PC-9 (cell line): ENCODE data around the gene SLAMF6. TPM values are rescaled to one million over a fixed set of nuclear protein-coding genes. Genes with fewer than 3 reads are reported as not detected.

ENCODE experiments used
- BruUV-seq: library from RNA; stranded (reverse); fragments of 400-500 nt; replicated peaks from 2 replicates; lab custom pipeline; 2021; lab: Mats Ljungman, UMichigan
- CTCF ChIA-PET: fragments of 300-600 bp; sonication (Branson Sonifier 250); formaldehyde crosslinking; loops from one replicate; lab custom pipeline; 2022; ENCODE audit warnings: antibody characterized with exemption; lab: Charles Lee
- POLR2A ChIA-PET: fragments of 300-600 bp; sonication (Branson Sonifier 250); formaldehyde crosslinking; loops from one replicate; lab custom pipeline; 2022; ENCODE audit warnings: antibody characterized with exemption; ENCODE audit not compliant: unreplicated experiment; lab: Charles Lee
- DNase-seq, 2 experiments: peaks; one replicate each; pipeline versions ENCODE4 v3.0.0 to v3.0.0-alpha.2; 2015 to 2022; ENCODE audit warnings: mixed read lengths in 1 of 2
- H2AFZ ChIP-seq: fragments of 200-600 bp; sonication (generic); 2 replicates; pipeline ENCODE4 v1.8.1; 2017; ENCODE audit warnings: antibody characterized with exemption
- H3F3A ChIP-seq: fragments of 200-600 bp; sonication (generic); 2 replicates; pipeline ENCODE4 v1.8.1; 2017; ENCODE audit warnings: antibody characterized with exemption, mild to moderate bottlenecking, low read depth; ENCODE audit not compliant: insufficient read depth
- H3K27ac ChIP-seq: fragments of 200-600 bp; sonication (generic); 2 replicates; pipeline ENCODE4 v1.6.1; 2016; ENCODE audit warnings: mixed run types
- H3K27me3 ChIP-seq: fragments of 200-600 bp; sonication (generic); 2 replicates; pipeline ENCODE4 v1.6.1; 2016; ENCODE audit warnings: low read depth, mixed run types; ENCODE audit not compliant: insufficient read depth
- H3K36me3 ChIP-seq: fragments of 200-600 bp; sonication (generic); 2 replicates; pipeline ENCODE4 v1.6.1; 2016; ENCODE audit warnings: low read depth, mixed run types
- H3K4me1 ChIP-seq: fragments of 200-600 bp; sonication (generic); replicated peaks from 2 replicates; pipeline ENCODE4 v1.6.1; 2016; ENCODE audit warnings: mixed run types; ENCODE audit not compliant: insufficient read depth
- H3K4me2 ChIP-seq: fragments of 200-600 bp; sonication (generic); 2 replicates; pipeline ENCODE4 v1.6.1; 2017; ENCODE audit warnings: mixed run types
- H3K4me3 ChIP-seq: fragments of 200-600 bp; sonication (generic); 2 replicates; pipeline ENCODE4 v1.6.1; 2016; ENCODE audit warnings: mixed run types
- H3K79me2 ChIP-seq: fragments of 200-600 bp; sonication (generic); 2 replicates; pipeline ENCODE4 v1.6.1; 2017; ENCODE audit warnings: low read depth, mixed run types
- H3K9me2 ChIP-seq: fragments of 200-600 bp; sonication (generic); 2 replicates; pipeline ENCODE4 v1.8.1; 2017; ENCODE audit warnings: mild to moderate bottlenecking; ENCODE audit not compliant: insufficient read depth
- H3K9me3 ChIP-seq: fragments of 200-600 bp; sonication (generic); 2 replicates; pipeline ENCODE4 v1.8.1; 2016; ENCODE audit warnings: low read depth; ENCODE audit not compliant: insufficient read depth
- H4K20me1 ChIP-seq: fragments of 200-600 bp; sonication (generic); 2 replicates; pipeline ENCODE4 v1.8.1; 2017; ENCODE audit not compliant: insufficient read depth
- EZH2 ChIP-seq: fragments of 200-600 bp; sonication (generic); IDR thresholded peaks from 2 replicates; pipeline ENCODE4 v1.8.0; 2017; ENCODE audit warnings: antibody characterized with exemption, low read depth
- intact Hi-C: fragments of 100-400 bp; cut with micrococcal nuclease; formaldehyde crosslinking; loops from one replicate; pipeline ENCODE4 v1.10.0; 2022; ENCODE audit not compliant: unreplicated experiment
- total RNA-seq: library from RNA; stranded (reverse); gene quantifications from 2 replicates; pipeline ENCODE4 v1.2.3, GENCODE V29; 2021
- TF ChIP-seq, protein P1 (sequence below): fragments of 200-600 bp; sonication (generic); conservative IDR thresholded peaks from 2 replicates; pipeline ENCODE4 v1.6.1; 2017; ENCODE audit warnings: mixed run types, antibody characterized with exemption, mild to moderate bottlenecking, moderate library complexity

SLAMF6 gene
- total RNA-seq, 1 experiment from 2014 or later: not detected

DNA sequence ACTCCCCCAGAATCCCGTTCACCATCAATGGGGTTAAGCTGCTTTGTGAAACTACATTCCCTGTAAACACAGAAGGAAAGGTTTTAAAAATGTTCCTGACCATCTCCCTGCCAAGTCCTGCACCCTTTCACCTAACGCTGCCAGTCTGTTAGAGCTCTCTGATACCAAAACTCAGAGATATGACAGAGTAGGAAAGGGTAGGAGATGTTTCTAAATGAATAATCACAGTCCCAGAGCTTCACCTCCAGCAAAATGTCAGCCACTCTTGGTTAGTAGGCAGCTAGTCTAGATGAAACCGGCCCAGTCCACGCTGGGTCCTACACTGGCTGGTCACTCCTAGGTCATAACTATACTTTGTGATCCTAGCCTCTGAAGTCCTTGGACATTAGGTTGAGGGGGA lies 26.7 kb downstream of the SLAMF6 start:
- intact Hi-C loops: no loop called here
- DNase-seq: no peak
- Histone ChIP-seq H3K4me2 (no peak overlapping the region), H3K4me1 (no peaks in the 10 kb centered on the region), H4K20me1 (no peaks in the 10 kb centered on the region), H3K9me3 (no peaks in the 10 kb centered on the region; the same call in 1 of the 2 replicates), H3K27me3 (no peaks in the 10 kb centered on the region), H3K9me2 (no peaks in the 10 kb centered on the region), H3F3A (no peaks in the 10 kb centered on the region), H3K4me3 (no peak overlapping the region), H2AFZ (no peak overlapping the region), H3K79me2 (no peaks in the 10 kb centered on the region), H3K27ac (no peak overlapping the region), H3K36me3 (no peaks in the 10 kb centered on the region)
- BruUV-seq: no TSS peak
- POLR2A ChIA-PET: no interaction called here
- CTCF ChIA-PET: no interaction called here
- no peak for TF ChIP-seq EZH2
- TF ChIP-seq, protein P1, sequence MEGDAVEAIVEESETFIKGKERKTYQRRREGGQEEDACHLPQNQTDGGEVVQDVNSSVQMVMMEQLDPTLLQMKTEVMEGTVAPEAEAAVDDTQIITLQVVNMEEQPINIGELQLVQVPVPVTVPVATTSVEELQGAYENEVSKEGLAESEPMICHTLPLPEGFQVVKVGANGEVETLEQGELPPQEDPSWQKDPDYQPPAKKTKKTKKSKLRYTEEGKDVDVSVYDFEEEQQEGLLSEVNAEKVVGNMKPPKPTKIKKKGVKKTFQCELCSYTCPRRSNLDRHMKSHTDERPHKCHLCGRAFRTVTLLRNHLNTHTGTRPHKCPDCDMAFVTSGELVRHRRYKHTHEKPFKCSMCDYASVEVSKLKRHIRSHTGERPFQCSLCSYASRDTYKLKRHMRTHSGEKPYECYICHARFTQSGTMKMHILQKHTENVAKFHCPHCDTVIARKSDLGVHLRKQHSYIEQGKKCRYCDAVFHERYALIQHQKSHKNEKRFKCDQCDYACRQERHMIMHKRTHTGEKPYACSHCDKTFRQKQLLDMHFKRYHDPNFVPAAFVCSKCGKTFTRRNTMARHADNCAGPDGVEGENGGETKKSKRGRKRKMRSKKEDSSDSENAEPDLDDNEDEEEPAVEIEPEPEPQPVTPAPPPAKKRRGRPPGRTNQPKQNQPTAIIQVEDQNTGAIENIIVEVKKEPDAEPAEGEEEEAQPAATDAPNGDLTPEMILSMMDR: no peak

DNA sequence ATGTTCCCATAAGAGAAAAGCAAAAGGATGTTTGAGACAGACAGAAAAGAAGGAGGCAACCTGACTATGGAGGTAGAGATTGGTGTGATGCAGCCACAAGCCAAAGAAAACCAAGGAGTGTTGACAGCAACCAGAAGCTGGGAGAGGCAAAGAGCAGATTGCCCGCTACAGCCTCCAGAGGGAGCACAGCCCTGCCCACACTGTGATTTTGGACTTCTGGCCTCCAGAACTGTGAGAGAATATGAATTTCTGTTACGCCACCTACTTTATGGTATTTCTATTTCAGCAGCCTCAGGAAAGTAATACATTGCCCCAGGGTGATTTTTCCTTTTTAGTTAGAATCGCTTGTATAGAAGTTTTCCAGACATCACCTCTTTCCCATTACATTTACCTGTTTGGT lies 28.4 kb downstream of the SLAMF6 start:
- CTCF ChIA-PET: no interaction called here

DNA sequence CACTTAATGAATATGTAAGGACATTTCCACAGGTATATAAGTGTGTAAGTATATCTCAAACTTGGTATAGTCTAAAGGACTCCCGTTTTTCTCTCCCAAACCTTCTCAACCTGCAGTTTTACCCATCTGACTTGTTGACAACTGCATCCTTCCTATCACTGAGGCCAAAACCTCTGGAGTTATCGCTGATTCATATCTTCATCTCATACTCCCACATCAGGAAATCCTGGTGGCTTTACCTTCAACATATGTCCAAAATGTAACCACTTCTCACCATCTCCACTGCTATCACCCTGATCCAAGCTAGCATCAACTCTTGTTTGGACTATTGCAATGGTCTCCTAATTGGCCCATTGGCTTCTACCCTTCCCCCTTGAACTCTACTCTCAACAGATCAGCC lies 30.4 kb downstream of the SLAMF6 start:
- no peaks in the 10 kb centered on the region for H3K9me2 ChIP-seq
- intact Hi-C loops: no loop called here
- H3F3A ChIP-seq: no peaks in the 10 kb centered on the region

More for the DNA sequence above, 28.4 kb downstream of the SLAMF6 start:
- Histone ChIP-seq H3K36me3 (no peaks in the 10 kb centered on the region), H3K27ac (no peak overlapping the region), H3K4me1 (no peaks in the 10 kb centered on the region), H3K4me3 (no peak overlapping the region), H3F3A (no peaks in the 10 kb centered on the region), H3K79me2 (no peaks in the 10 kb centered on the region), H3K9me3 (no peaks in the 10 kb centered on the region), H3K9me2 (no peaks in the 10 kb centered on the region), H3K4me2 (no peak overlapping the region), H4K20me1 (no peaks in the 10 kb centered on the region), H2AFZ (no peak overlapping the region), H3K27me3 (peaks cover 3% of the 10 kb centered on the region; the same call in 1 of the 2 replicates)
- POLR2A ChIA-PET: no interaction called here
- no TSS peak for BruUV-seq
- TF ChIP-seq, protein P1: no peak; the same call in 1 of the 2 replicates
- no peak for TF ChIP-seq EZH2
- no peak for DNase-seq
- intact Hi-C loops: no loop called here

More for the DNA sequence above, 30.4 kb downstream of the SLAMF6 start:
- H4K20me1 ChIP-seq: no peaks in the 10 kb centered on the region
- TF ChIP-seq, protein P1: no peak
- no peak for TF ChIP-seq EZH2
- no TSS peak for BruUV-seq
- no peaks in the 10 kb centered on the region for H3K79me2 ChIP-seq
- no peak overlapping the region for H3K4me2 ChIP-seq
- H3K9me3 ChIP-seq: no peaks in the 10 kb centered on the region
- no peak overlapping the region for H3K27ac ChIP-seq
- DNase-seq: no peak
- ChIA-PET CTCF (no interaction called here), POLR2A (no interaction called here)
- peaks cover 20% of the 10 kb centered on the region for H3K27me3 ChIP-seq
- H3K36me3 ChIP-seq: no peaks in the 10 kb centered on the region
- no peak overlapping the region for H3K4me3 ChIP-seq
- no peak overlapping the region for H2AFZ ChIP-seq
- no peaks in the 10 kb centered on the region for H3K4me1 ChIP-seq
